ENCODE measurements around the gene USP2.

Gene USP2

GRCh38 chr11:119362741-119363080, 18.8 kb downstream of the USP2 start:
- DNase-seq, result no peak

DNA sequence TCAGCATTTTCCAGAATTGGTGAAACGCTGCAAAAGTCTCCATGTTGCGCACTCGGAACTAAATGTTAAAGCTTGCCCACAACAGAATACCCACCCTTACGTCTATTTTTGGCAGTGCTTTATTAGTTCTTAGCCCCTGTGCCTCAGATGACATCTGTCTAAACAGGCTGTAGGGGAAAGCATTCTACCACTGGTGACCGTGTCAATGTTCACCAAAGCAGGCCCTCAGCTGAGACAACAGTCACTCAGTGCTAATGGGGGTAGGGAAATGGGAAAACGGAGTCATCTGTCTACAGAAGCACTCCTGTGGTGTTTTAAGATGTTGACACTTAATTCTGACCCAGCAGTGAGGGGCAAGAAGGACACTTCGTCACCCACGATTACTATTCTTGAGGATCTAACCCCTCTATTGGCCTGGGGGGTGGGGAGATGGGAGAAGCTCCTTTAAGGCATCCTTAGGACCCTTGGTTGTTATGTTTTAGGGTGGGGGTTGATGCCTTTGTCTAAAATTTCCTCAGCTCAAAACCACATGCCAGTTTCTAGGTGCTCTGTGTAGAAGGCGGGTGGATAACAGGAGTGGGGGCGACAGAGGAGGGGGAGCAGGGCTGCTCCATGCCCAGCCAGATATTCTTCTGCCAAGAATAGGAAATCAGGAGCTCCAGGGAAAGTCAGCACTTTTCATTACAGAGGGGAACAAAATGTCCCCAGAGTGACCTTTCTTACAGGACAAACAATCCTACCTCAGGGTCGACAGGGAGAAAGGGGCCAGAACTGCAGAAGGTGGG, 19.4 kb downstream of the USP2 start:
- DNase-seq, result no peak

- DNase-seq, result no peak
These were observed 20.3 kb downstream of the USP2 start for GRCh38 chr11:119361056-119361787.

DNA sequence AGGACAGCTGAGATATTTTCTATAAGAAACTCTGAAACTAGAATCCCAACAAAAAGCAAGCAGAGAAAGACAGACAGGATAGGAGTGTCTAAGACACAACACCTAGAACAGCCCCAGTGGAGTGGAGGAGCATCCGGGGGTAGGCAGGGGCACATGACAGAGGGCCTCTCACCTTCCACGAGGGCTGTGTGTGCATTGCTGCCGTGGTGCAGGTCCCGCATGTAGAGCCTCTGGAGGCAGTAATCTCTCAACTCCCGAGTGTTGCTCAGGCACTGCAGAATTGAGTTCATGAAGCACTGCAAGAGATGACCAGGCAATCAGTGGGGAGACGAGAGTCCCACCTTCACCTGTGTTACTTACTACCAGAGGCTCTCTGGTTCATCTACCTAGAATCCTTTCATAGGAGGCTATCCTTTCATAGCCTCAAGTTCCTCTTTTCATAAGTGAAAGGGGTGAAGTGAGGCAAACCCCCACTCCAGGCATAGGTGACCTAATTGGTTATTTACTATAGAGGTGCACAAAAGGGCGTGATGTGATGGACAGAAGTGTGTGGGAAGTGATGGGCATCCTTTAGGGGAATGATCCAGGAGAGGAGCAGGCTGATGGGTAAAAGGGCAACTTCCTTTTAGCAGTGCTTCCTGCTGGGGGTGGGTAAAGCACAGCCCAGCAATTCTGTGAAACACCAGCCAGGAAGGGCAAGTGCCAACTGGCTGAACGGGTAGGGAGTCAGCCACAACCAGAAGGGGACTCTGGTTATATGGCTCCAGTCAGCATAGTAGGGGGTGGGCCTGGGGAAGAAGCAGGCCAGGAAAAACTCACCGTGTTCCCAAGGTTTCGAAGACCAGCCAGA, 21.9 kb downstream of the USP2 start:
- no peak for DNase-seq

DNA sequence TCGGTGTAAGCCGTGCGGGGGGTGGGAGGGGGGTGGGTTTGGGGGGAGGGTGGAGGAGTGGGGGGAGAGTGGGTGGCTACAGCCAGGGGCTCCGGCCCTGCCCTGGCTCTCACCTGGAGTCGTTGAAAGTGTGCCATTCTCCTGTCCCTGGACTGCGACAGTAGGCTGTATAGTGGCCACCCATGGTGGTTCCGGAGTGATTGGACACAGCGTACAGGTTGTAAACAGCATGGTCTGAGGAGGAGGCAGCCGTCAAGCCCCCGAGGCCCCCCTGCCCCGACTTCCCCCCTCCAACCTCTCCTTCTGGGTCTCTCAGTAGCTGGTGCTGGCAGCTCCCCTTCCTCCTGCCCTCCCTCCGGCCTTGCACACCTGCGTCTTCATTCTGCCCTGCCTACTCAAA, 24.4 kb downstream of the USP2 start:
- no peak for DNase-seq

- peak; percentile 34 for DNase-seq
These were observed 25.0 kb downstream of the USP2 start for GRCh38 chr11:119356349-119357031.

DNA sequence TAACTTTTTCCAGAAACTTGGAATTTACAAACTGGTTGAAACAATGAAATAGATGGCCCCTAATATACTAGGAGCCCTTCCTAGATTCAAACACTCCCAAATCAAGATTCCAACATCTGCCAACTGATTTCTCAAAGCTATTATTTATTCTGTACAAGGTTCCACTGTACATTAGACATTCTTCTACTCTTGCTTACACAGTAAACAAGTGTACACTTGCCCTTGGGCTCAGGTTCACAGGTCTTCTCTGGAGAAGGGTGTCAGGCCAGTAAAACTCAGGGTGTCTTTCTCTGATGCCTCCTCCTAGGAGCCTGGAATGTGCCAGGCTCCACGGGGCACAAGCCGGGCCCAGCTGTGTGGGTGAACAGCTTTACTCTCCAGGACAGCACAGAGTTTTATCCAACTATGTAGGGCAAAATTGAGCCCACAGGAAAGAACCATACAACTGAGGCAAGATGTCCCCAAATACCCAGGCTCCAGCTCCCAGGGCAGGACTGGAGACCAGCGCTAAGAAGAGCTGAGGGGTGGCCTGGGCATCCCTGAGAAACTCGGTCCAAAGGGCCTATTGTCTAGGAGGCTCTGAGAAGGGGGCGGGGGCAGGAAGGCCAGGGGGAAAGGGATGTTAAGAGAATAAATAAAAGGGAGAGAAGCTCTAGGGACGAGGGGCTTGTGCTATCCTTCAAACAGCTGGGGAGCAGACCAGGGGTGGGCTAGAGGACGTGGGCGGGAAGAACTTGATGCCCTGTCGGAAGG, 26.2 kb downstream of the USP2 start:
- no peak for DNase-seq

- DNase-seq, result no peak
These were observed 28.6 kb downstream of the USP2 start for GRCh38 chr11:119352857-119353260.

- DNase-seq, result no peak
These were observed 30.3 kb downstream of the USP2 start for GRCh38 chr11:119351232-119351631.

GRCh38 chr11:119350302-119350701, 31.2 kb downstream of the USP2 start:
- no peak for DNase-seq

- no peak for DNase-seq
These were observed 33.4 kb downstream of the USP2 start for GRCh38 chr11:119347940-119348605.

DNA sequence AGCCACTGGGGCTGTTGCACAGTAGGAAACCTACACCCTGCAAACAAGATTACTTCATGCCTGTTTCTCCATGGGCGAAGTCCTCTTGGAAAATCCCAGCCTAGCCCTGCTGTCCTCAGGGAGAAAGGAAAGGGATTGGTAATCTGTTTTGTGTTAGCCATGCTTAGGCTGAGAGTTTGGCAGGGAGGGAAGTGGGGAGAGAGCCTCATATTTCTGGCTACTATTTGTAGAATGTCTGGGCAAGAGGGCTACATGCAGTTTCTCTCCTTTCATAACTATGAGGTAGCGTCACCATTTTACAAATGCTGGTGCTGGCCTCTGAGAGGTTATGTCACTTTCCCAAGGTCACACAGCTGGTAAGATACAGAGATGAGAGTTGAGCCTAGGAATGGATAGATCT, 34.2 kb downstream of the USP2 start:
- no peak for DNase-seq

DNA sequence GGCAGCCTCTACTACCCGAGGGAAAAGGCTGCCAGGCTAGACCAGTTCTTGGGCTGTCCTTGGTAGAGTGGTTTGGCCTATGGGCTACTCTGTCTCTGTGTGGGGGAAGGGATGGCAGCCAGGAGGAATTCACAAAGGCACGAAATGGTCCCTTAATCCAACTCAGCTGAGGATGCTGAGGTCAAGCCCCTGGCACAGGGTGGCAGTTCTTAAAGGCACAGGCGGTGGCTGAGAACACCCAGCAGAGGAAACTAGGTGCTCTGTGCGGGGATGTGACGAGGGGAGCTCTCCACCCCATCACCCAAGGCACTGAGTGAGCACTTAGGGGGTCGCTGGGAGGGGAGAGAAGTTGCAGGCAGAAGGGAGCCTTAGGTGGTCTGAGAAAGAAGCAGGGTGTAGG, 34.9 kb downstream of the USP2 start, which contains the start of gene MFRP:
Gene MFRP (minus strand): TSS at position 101 of the 400 bp plus-strand sequence. CDS start 192 bp downstream, outside the sequence.
- no peak for DNase-seq

- no peak for DNase-seq
These were observed 35.8 kb downstream of the USP2 start for GRCh38 chr11:119345685-119346084.

DNA sequence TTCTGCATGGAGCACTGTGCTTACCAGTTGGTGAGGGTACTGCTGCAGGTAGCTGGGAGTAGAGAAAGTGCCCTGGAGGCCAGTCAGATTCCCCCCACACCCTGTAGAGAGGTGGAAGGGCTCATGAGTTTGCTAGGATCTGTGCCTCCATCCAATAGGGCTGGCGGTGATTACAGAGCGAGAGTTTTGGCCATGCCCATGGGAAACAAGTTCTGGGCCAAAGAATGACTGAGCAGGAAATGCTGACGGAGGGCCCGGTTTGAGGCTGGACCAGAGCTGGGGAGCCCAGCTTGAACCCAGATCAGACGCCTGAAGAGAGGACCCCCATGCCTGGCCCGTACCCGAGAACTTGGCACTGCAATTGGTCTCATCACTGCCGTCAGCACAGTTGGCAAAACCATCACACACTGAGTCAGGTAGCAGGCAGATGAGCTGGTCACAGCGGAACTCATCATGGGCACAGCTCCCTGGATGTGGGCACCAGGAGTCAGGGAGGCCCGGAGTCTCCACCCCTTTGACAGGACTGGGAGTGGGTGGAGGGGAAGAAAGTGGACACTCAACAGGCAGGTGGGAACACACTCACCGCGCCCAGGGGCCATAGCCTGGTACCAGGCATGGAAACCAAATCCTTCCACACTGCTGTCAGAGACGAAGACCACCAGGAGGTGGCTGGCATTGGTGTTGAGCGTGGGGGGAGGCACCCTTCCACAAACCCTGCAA, 37.0 kb downstream of the USP2 start:
- DNase-seq, result no peak

- no peak for DNase-seq
These were observed 37.8 kb downstream of the USP2 start for GRCh38 chr11:119343726-119344125.

DNA sequence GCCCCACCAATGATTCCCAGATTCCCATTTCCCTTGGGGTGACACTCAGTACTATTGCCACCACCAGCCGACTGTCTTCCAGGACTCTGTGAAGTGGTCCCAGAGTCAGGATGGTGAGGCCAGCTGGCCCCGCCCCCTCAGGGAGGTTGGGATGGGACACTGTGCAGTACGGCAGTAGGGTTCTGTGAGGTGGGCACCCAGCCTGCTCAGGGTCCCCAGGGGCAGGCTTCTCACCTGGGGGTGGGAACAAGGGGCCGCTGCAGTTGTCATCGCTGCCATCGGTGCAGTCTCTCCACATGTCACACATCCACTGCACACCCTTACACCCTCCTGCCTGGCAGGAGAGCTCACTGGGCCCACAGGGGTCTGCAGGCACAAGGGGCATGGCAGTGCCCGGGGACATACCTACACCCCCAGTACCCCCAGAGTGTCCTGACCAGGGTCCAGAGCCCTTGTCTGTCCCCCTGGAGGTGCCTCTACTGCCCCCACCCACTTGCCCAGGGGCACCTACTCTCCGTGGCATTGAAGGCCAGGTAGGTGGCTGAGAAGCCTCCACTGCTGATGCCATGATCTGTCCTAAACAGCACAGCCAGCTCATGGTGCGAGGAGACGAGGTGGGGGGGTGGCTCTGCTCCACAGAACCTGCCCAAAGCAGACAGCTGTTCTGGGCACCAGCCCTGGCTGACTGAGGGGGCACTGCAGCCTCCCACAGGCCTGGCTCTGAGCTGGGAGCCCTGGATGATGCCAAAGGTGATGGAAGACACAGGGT, 38.9 kb downstream of the USP2 start:
- no peak for DNase-seq

DNA sequence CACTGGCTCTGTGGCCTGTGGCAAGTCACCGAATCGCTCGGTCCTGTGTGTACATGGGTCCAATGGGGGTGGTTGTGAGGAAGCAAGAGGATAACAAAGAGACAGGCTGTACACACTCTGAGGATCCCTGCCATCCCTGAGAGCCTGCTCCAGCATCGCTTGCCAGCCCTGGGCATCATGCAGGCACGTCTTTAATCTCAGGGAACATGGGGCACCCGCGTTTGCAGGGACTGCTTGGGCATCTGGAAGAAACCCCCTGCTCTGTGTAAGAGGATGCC, 39.5 kb downstream of the USP2 start:
- DNase-seq, result no peak

- no peak for DNase-seq
These were observed 40.1 kb downstream of the USP2 start for GRCh38 chr11:119341222-119342022.
